GM19372 (cell line): ENCODE data around the gene OXSM.

ENCODE experiments used
- ATAC-seq: cut with Tn5 transposase; IDR thresholded peaks from one replicate; pipeline ENCODE4 v1.9.1; 2021; ENCODE audit warnings: mild to moderate bottlenecking, low read depth, moderate library complexity; ENCODE audit not compliant: unreplicated experiment

OXSM gene

GRCh38 chr3:25789596-25790556 lies at the start of gene OXSM:
TSS of gene OXSM (plus strand) at chr3:25790090. CDS start at chr3:25791021, 931 bp downstream.
- ATAC-seq: peak; percentile 93

GRCh38 chr3:25744470-25744869 lies 45.4 kb upstream of the OXSM start:
- no peak for ATAC-seq

GRCh38 chr3:25747033-25747432 lies 42.9 kb upstream of the OXSM start:
- no peak for ATAC-seq

GRCh38 chr3:25748189-25748588 lies 41.7 kb upstream of the OXSM start:
- ATAC-seq: no peak

GRCh38 chr3:25749031-25749581 lies 40.8 kb upstream of the OXSM start:
- ATAC-seq: no peak

GRCh38 chr3:25751048-25751447 lies 38.8 kb upstream of the OXSM start:
- ATAC-seq: no peak

- ATAC-seq: no peak
Measured at GRCh38 chr3:25751725-25752124, 38.2 kb upstream of the OXSM start.

GRCh38 chr3:25768851-25769250 lies 21.0 kb upstream of the OXSM start:
- ATAC-seq: peak; percentile 89

- no peak for ATAC-seq
Measured at GRCh38 chr3:25775936-25776335, 14.0 kb upstream of the OXSM start.

- no peak for ATAC-seq
Measured at GRCh38 chr3:25780618-25781017, 9.3 kb upstream of the OXSM start.

- ATAC-seq: no peak
Measured at GRCh38 chr3:25781145-25781757, 8.6 kb upstream of the OXSM start.

GRCh38 chr3:25781758-25782594 lies 7.9 kb upstream of the OXSM start:
- ATAC-seq: peak; percentile 45

- no peak for ATAC-seq
Measured at GRCh38 chr3:25782636-25782937, 7.3 kb upstream of the OXSM start.

- peak; percentile 68 for ATAC-seq
Measured at GRCh38 chr3:25782938-25783660, 6.8 kb upstream of the OXSM start, which contains the start of gene NGLY1. TSS of gene NGLY1 (minus strand) at chr3:25783443. CDS start at chr3:25783390, 53 bp downstream.

GRCh38 chr3:25783661-25784512 lies 6.0 kb upstream of the OXSM start:
- ATAC-seq: peak; percentile 30

GRCh38 chr3:25784971-25785370 lies 4.9 kb upstream of the OXSM start:
- ATAC-seq: no peak

GRCh38 chr3:25785826-25786225 lies 4.1 kb upstream of the OXSM start:
- ATAC-seq: no peak

GRCh38 chr3:25787689-25788088 lies 2.2 kb upstream of the OXSM start:
- ATAC-seq: no peak

- no peak for ATAC-seq
Measured at GRCh38 chr3:25789209-25789595, 688 bp upstream of the OXSM start.
